Measurements from ENCODE around the gene KLHDC7B.

Gene KLHDC7B

GRCh38 chr22:50523458-50523805 lies 22.3 kb upstream of the KLHDC7B start:
- Histone ChIP-seq H3K4me2 (ENCODE audit: low read length) (peak overlapping the region; percentile 97), H4K20me1 (ENCODE audit: control insufficient read depth, insufficient read depth, low read depth, low read length) (no peaks in the 10 kb centered on the region), H3K9me3 (ENCODE audit: control insufficient read depth, insufficient read depth, low read length) (no peaks in the 10 kb centered on the region), H3K79me2 (ENCODE audit: control insufficient read depth, low read length) (peaks cover 51% of the 10 kb centered on the region), H3K9me2 (replicated peaks; ENCODE audit: control insufficient read depth, low read length) (no peaks in the 10 kb centered on the region), H3F3A (ENCODE audit: control insufficient read depth, insufficient read depth) (peaks cover 13% of the 10 kb centered on the region), H3K27me3 (ENCODE audit: control insufficient read depth, low read length) (no peaks in the 10 kb centered on the region), H3K4me1 (ENCODE audit: control insufficient read depth, low read length) (peaks cover 22% of the 10 kb centered on the region), H3K27ac (ENCODE audit: low read depth, low read length) (no peak overlapping the region), H3K4me3 (ENCODE audit: low read length) (peak overlapping the region; percentile 93; the same call in 1 of the 2 replicates), H3K36me3 (ENCODE audit: control insufficient read depth, low read length) (peaks cover 58% of the 10 kb centered on the region)
- TF ChIP-seq EZH2phosphoT487 (IDR thresholded peaks at IDR 0.05; ENCODE audit: borderline replicate concordance, low read length): no peak
- no peak for TF ChIP-seq CTCF (IDR thresholded peaks at IDR 0.05; ENCODE audit: low read depth, low read length, poor library complexity, severe bottlenecking)

GRCh38 chr22:50523806-50524675 lies 21.7 kb upstream of the KLHDC7B start:
- H3K27ac ChIP-seq (ENCODE audit: low read depth, low read length): peak overlapping the region; percentile 83
- TF ChIP-seq CTCF (IDR thresholded peaks at IDR 0.05; ENCODE audit: low read depth, low read length, poor library complexity, severe bottlenecking) (no peak), EZH2phosphoT487 (IDR thresholded peaks at IDR 0.05; ENCODE audit: borderline replicate concordance, low read length) (no peak)
- H4K20me1 ChIP-seq (ENCODE audit: control insufficient read depth, insufficient read depth, low read depth, low read length): no peaks in the 10 kb centered on the region
- H3K27me3 ChIP-seq (ENCODE audit: control insufficient read depth, low read length): no peaks in the 10 kb centered on the region
- peaks cover 52% of the 10 kb centered on the region for H3K36me3 ChIP-seq (ENCODE audit: control insufficient read depth, low read length)
- peak overlapping the region; percentile 93 for H3K4me3 ChIP-seq (ENCODE audit: low read length)
- H3K9me2 ChIP-seq (replicated peaks; ENCODE audit: control insufficient read depth, low read length): no peaks in the 10 kb centered on the region
- H3F3A ChIP-seq (ENCODE audit: control insufficient read depth, insufficient read depth): peaks cover 18% of the 10 kb centered on the region
- peaks cover 22% of the 10 kb centered on the region for H3K4me1 ChIP-seq (ENCODE audit: control insufficient read depth, low read length)
- peak overlapping the region; percentile 97 for H3K4me2 ChIP-seq (ENCODE audit: low read length)
- no peaks in the 10 kb centered on the region for H3K9me3 ChIP-seq (ENCODE audit: control insufficient read depth, insufficient read depth, low read length)
- H3K79me2 ChIP-seq (ENCODE audit: control insufficient read depth, low read length): peaks cover 51% of the 10 kb centered on the region

- no peaks in the 10 kb centered on the region for H3K9me2 ChIP-seq (replicated peaks; ENCODE audit: control insufficient read depth, low read length)
- peaks cover 51% of the 10 kb centered on the region for H3K79me2 ChIP-seq (ENCODE audit: control insufficient read depth, low read length)
- no peaks in the 10 kb centered on the region for H3K9me3 ChIP-seq (ENCODE audit: control insufficient read depth, insufficient read depth, low read length)
- H3F3A ChIP-seq (ENCODE audit: control insufficient read depth, insufficient read depth): peaks cover 21% of the 10 kb centered on the region
- peak overlapping the region; percentile 93 for H3K4me3 ChIP-seq (ENCODE audit: low read length)
- TF ChIP-seq CTCF (IDR thresholded peaks at IDR 0.05; ENCODE audit: low read depth, low read length, poor library complexity, severe bottlenecking) (no peak), EZH2phosphoT487 (IDR thresholded peaks at IDR 0.05; ENCODE audit: borderline replicate concordance, low read length) (no peak)
- H3K4me1 ChIP-seq (ENCODE audit: control insufficient read depth, low read length): peaks cover 23% of the 10 kb centered on the region
- peaks cover 46% of the 10 kb centered on the region for H3K36me3 ChIP-seq (ENCODE audit: control insufficient read depth, low read length)
- no peaks in the 10 kb centered on the region for H3K27me3 ChIP-seq (ENCODE audit: control insufficient read depth, low read length)
- peak overlapping the region; percentile 97 for H3K4me2 ChIP-seq (ENCODE audit: low read length)
- H4K20me1 ChIP-seq (ENCODE audit: control insufficient read depth, insufficient read depth, low read depth, low read length): no peaks in the 10 kb centered on the region
- peak overlapping the region; percentile 83 for H3K27ac ChIP-seq (ENCODE audit: low read depth, low read length)
Measured at GRCh38 chr22:50524676-50525103, 21.0 kb upstream of the KLHDC7B start.

All from DOHH2 (cell line).